Lung (tissue), 12 donors: ENCODE measurements around the gene YY1. TPM values are rescaled to one million over a fixed set of nuclear protein-coding genes. Genes with fewer than 3 reads are reported as not detected.

Source experiments
- ATAC-seq: fragments of 200-7000 bp; cut with Tn5 transposase; one replicate; pipeline ENCODE4 v1.9.1; 2020; ENCODE audit warnings: moderate number of reproducible peaks; ENCODE audit not compliant: insufficient read depth, low FRiP score
- DNase-seq, 3 donors: peaks; one replicate each; pipeline ENCODE4 v3.0.0-alpha.2; 2013 to 2017
- H3K27ac ChIP-seq, 2 donors: one replicate each; pipeline ENCODE4 v1.5.1; 2013; ENCODE audit warnings: mild to moderate bottlenecking in 2 of 2, moderate library complexity in 2 of 2, control low read depth in 1 of 2, inconsistent platforms in 1 of 2, low read depth in 1 of 2, low read length in 1 of 2
- H3K27me3 ChIP-seq, 3 donors: one replicate each; pipeline ENCODE4 v1.5.1; 2013; ENCODE audit warnings: low read length in 2 of 3; ENCODE audit not compliant: control insufficient read depth in 3 of 3, insufficient read depth in 3 of 3
- H3K36me3 ChIP-seq, 4 donors: one replicate each; pipeline ENCODE4 v1.5.1; 2013; ENCODE audit warnings: low read length in 4 of 4, mild to moderate bottlenecking in 1 of 4, moderate library complexity in 1 of 4; ENCODE audit not compliant: control insufficient read depth in 4 of 4, insufficient read depth in 4 of 4
- H3K4me1 ChIP-seq, 5 donors: one replicate each; pipeline ENCODE4 v1.5.1; 2013; ENCODE audit warnings: low read length in 5 of 5, mild to moderate bottlenecking in 2 of 5, moderate library complexity in 1 of 5; ENCODE audit not compliant: control insufficient read depth in 5 of 5, insufficient read depth in 5 of 5
- H3K4me3 ChIP-seq: one replicate; pipeline ENCODE4 v1.5.1; 2013; ENCODE audit warnings: mild to moderate bottlenecking, control low read depth, moderate library complexity
- H3K9ac ChIP-seq, 2 donors: one replicate each; pipeline ENCODE4 v1.5.1; 2013; ENCODE audit warnings: low read length in 2 of 2, control low read depth in 1 of 2; ENCODE audit not compliant: insufficient read depth in 1 of 2
- H3K9me3 ChIP-seq, 4 donors: one replicate each; pipeline ENCODE4 v1.5.1; 2013; ENCODE audit warnings: low read length in 3 of 4, mild to moderate bottlenecking in 1 of 4, moderate library complexity in 1 of 4; ENCODE audit not compliant: control insufficient read depth in 4 of 4, insufficient read depth in 3 of 4
- CTCF ChIP-seq: IDR thresholded peaks from 2 replicates; pipeline ENCODE4 v1.5.1; 2012; ENCODE audit warnings: mild to moderate bottlenecking; ENCODE audit errors: control extremely low read depth, extremely low read depth
- WGBS, 2 donors: extraction: QIAGEN DNeasy Blood & Tissue Kit; methylation state at CpG; one replicate each; pipeline ENCODE4 v1.1.7; 2013; 5-methylcytosine and 5-hydroxymethylcytosine counted together
- polyA plus RNA-seq, 2 donors: library from polyadenylated mRNA; stranded (reverse); fragments of 200-250 nt; gene quantifications; one replicate each; pipeline ENCODE4 v1.2.1, GENCODE V29; 2013
- total RNA-seq, 2 donors: library from RNA; depleted of rRNA in 1 of 2; stranded (reverse); fragments of >200 nt in 1 of 2; gene quantifications; one replicate each; pipeline ENCODE4 v1.2.1, GENCODE V29; 2014 to 2021
- donor health status: control.
- donor health status: control.
- donor health status: Bipolar disorder and iron deficiency.
- donor health status: healthy.
- donor health status: DM: yes; HTN: yes; CAD: no.

The YY1 gene
- total and polyA plus RNA-seq, 4 donors = 22.9 to 62.9 (median 34.6) TPM

- Histone ChIP-seq H3K9me3 (no peaks in the 10 kb centered on the region), H3K9ac (no peak overlapping the region), H3K27me3 (no peaks in the 10 kb centered on the region), H3K4me1 (peaks cover 0 to 13% (median 4%) of the 10 kb centered on the region in 5 donors), H3K27ac (no peak overlapping the region), H3K36me3 (peaks cover 0 to 19% (median 7%) of the 10 kb centered on the region in 4 donors), H3K4me3 (no peak overlapping the region)
- WGBS, 2 donors = 90 to 92% methylated on average over 12 of the region's 12 CpGs
- DNase-seq = no peak
- no peak for TF ChIP-seq CTCF
- ATAC-seq = no peak
Measured at GRCh38 chr14:100288382-100289185, 49.6 kb downstream of the YY1 start.

GRCh38 chr14:100289916-100290606 lies 51.1 kb downstream of the YY1 start:
- Histone ChIP-seq H3K9ac (no peak overlapping the region), H3K4me1 (peaks cover 0 to 12% (median 4%) of the 10 kb centered on the region in 5 donors), H3K36me3 (peaks cover 0 to 19% (median 7%) of the 10 kb centered on the region in 4 donors), H3K27ac (no peak overlapping the region), H3K4me3 (no peak overlapping the region), H3K27me3 (no peaks in the 10 kb centered on the region), H3K9me3 (no peaks in the 10 kb centered on the region)
- peak in 1 of 3 donors; percentile 11 for DNase-seq
- 81 to 82% methylated on average over 9 of the region's 9 CpGs for WGBS, 2 donors
- no peak for TF ChIP-seq CTCF
- ATAC-seq = no peak

DNA sequence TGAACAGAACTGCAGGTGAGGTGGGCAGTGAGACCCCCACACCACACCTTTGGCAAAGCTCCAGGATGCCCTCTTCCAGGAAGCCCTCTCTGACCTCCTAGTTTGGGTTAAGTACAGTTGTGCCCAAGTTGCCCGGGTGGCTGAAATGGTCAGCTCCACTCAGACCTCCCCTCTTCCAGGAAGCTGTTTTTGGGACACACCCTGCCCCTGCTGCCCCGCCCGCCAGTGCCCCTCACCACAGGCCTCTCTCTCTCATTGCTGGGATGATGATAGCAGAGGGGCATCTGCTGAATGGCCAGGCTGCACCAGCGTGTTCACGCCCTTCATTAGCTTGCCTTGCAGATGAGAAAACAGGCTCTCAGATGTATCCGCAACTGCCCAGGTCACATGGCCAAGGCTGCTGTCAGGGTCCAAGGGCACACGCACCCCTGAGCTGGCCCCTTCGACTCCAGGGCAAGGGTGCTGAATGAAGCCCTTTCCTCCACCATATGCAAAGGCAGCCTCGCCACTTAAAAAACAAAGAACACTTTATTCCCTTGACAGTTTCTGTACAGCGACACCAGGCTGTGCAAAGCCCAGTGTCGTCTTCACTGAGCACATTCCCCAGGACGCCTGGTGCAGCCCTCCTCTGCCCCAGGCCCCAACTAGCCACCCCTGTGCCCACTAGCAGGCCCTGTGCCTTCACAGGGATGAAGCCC lies 51.8 kb downstream of the YY1 start:
- Histone ChIP-seq H3K4me1 (peaks cover 0 to 10% (median 3%) of the 10 kb centered on the region in 5 donors), H3K9ac (no peak overlapping the region), H3K9me3 (no peaks in the 10 kb centered on the region), H3K36me3 (peaks cover 0 to 19% (median 7%) of the 10 kb centered on the region in 4 donors), H3K4me3 (no peak overlapping the region), H3K27ac (no peak overlapping the region), H3K27me3 (no peaks in the 10 kb centered on the region)
- no peak for TF ChIP-seq CTCF
- ATAC-seq = no peak
- peak in 1 of 3 donors; percentile 7 for DNase-seq
- 90 to 91% methylated on average over 12 of the region's 12 CpGs for WGBS, 2 donors
